HepG2 (cell line): Measurements from ENCODE around the gene LMNA. TPM values are rescaled to one million over a fixed set of nuclear protein-coding genes. Genes with fewer than 3 reads are reported as not detected.
A peak's percentile ranks its signal among the peaks of the same experiment; 100 is the strongest.

Experiments used
- ATAC-seq: fragments of 200-7000 bp; cut with Tn5 transposase; 3 replicates; pipeline ENCODE4 v1.9.1; 2020; ENCODE audit warnings: mild to moderate bottlenecking, moderate library complexity
- Bru-seq: library from RNA; stranded (reverse); fragments of 400-500 nt; gene quantifications from one replicate; lab custom pipeline; 2021; lab: Mats Ljungman, UMichigan
- BruChase-seq, 2 experiments: library from RNA; stranded (reverse); fragments of 400-500 nt; gene quantifications; one replicate each; lab custom pipeline; 2021; lab: Mats Ljungman, UMichigan
- BruUV-seq: library from RNA; stranded (reverse); fragments of 400-500 nt; replicated peaks from 2 replicates; lab custom pipeline; 2021; lab: Mats Ljungman, UMichigan
- CTCF ChIA-PET: fragments of 300-600 bp; formaldehyde crosslinking; extraction: SDS; loops from one replicate; lab custom pipeline; 2021; ENCODE audit warnings: low total read pairs, inconsistent platforms, low intra/inter-chr PET ratio; lab: Yijun Ruan, JAX
- POLR2A ChIA-PET: fragments of 350-600 bp; sonication (Branson Sonifier 250); formaldehyde crosslinking; loops from one replicate; lab custom pipeline; 2020; ENCODE audit warnings: antibody characterized with exemption, inconsistent platforms; lab: Yijun Ruan, JAX
- DNase-seq: peaks from one replicate; pipeline ENCODE4 v3.0.0-alpha.2; 2015; ENCODE audit warnings: low spot score
- FAIRE-seq: peaks from 3 replicates; lab custom pipeline; 2011; peaks lifted over from hg19 to GRCh38; lab: Jason Lieb, UNC
- H2AFZ ChIP-seq: one replicate; pipeline ENCODE4 v1.6.1; 2011; ENCODE audit warnings: low read length, inconsistent platforms
- H3K27ac ChIP-seq: fragments of 300-600 bp; 3 replicates; pipeline ENCODE4 v1.8.0; 2011; ENCODE audit warnings: mixed run types, mild to moderate bottlenecking, mixed read lengths, low read length, inconsistent platforms; ENCODE audit not compliant: insufficient read depth; ENCODE audit errors: extremely low read length
- H3K27me3 ChIP-seq, 2 experiments: fragments of 200-600 bp in 1 of 2; 2 replicates in 1 of 2; 3 replicates in 1 of 2; pipeline versions ENCODE4 v1.6.0 to v1.8.0; 2011; ENCODE audit warnings: low read length in 2 of 2, mild to moderate bottlenecking in 2 of 2, moderate library complexity in 2 of 2, inconsistent platforms in 1 of 2; ENCODE audit not compliant: insufficient read depth in 2 of 2, control insufficient read depth in 1 of 2
- H3K36me3 ChIP-seq, 2 experiments: fragments of 200-600 bp in 1 of 2; replicated peaks in 1 of 2; 2 replicates in 1 of 2; 3 replicates in 1 of 2; pipeline versions ENCODE4 v1.5.1 to v1.8.0; 2011; ENCODE audit warnings: low read length in 2 of 2, inconsistent platforms in 1 of 2; ENCODE audit not compliant: insufficient read depth in 2 of 2, control insufficient read depth in 1 of 2
- H3K4me1 ChIP-seq: 2 replicates; pipeline ENCODE4 v1.5.1; 2012; ENCODE audit warnings: low read length, inconsistent platforms; ENCODE audit not compliant: insufficient read depth
- H3K4me2 ChIP-seq: 2 replicates; pipeline ENCODE4 v1.6.0; 2011; ENCODE audit warnings: low read depth, low read length, inconsistent platforms
- H3K4me3 ChIP-seq, 3 experiments: fragments of 200-600 bp in 1 of 3; sonication (generic), shearing (Covaris generic) in 1 of 3; replicated peaks in 1 of 3; 2 replicates each; pipeline ENCODE4 v1.5.1; 2011 to 2016; ENCODE audit warnings: low read length in 3 of 3, inconsistent platforms in 2 of 3, low read depth in 2 of 3, mild to moderate bottlenecking in 2 of 3, control low read depth in 1 of 3, mixed read lengths in 1 of 3; ENCODE audit not compliant: insufficient read depth in 1 of 3
- H3K79me2 ChIP-seq: one replicate; pipeline ENCODE4 v1.6.1; 2011; ENCODE audit warnings: low read length, inconsistent platforms; ENCODE audit not compliant: insufficient read depth
- H3K9ac ChIP-seq: 2 replicates; pipeline ENCODE4 v1.6.0; 2011; ENCODE audit warnings: mild to moderate bottlenecking, low read depth, low read length, inconsistent platforms; ENCODE audit not compliant: insufficient read depth
- H3K9me3 ChIP-seq: 2 replicates; pipeline ENCODE4 v1.5.1; 2012; ENCODE audit warnings: mild to moderate bottlenecking, low read length
- H4K20me1 ChIP-seq: 2 replicates; pipeline ENCODE4 v1.6.0; 2011; ENCODE audit warnings: inconsistent platforms, mild to moderate bottlenecking, low read length, moderate library complexity; ENCODE audit not compliant: insufficient read depth
- CCAR2 ChIP-seq: fragments of 200-400 bp; formaldehyde crosslinking; optimal IDR thresholded peaks from 2 replicates; pipeline ENCODE3; 2018; ENCODE audit warnings: low read depth, mild to moderate bottlenecking, low read length, moderate library complexity
- GLI4 ChIP-seq: sonication (generic); formaldehyde crosslinking; IDR thresholded peaks from 2 replicates; pipeline ENCODE4 v1.5.1; 2020; ENCODE audit warnings: missing genetic modification reagents, mild to moderate bottlenecking, moderate library complexity, borderline replicate concordance
- PHF21A ChIP-seq: sonication (generic); formaldehyde crosslinking; IDR thresholded peaks from 2 replicates; pipeline ENCODE4 v1.5.0; 2020; ENCODE audit warnings: mild to moderate bottlenecking, missing genetic modification reagents
- SKI ChIP-seq: fragments of 450-650 bp; IDR thresholded peaks from one replicate; pipeline ENCODE4 v1.6.1; 2018; ENCODE audit warnings: mild to moderate bottlenecking; ENCODE audit not compliant: partially characterized antibody
- SNAPC2 ChIP-seq: sonication (generic); formaldehyde crosslinking; IDR thresholded peaks from 2 replicates; pipeline ENCODE4 v1.8.1; 2022; ENCODE audit warnings: mild to moderate bottlenecking, missing genetic modification reagents
- SP2 ChIP-seq: sonication (generic); formaldehyde crosslinking; IDR thresholded peaks from 2 replicates; pipeline ENCODE4 v1.5.1; 2020; ENCODE audit warnings: mild to moderate bottlenecking, missing genetic modification reagents
- ZNF615 ChIP-seq: sonication (generic); formaldehyde crosslinking; IDR thresholded peaks from 2 replicates; pipeline ENCODE4 v1.5.0; 2020; ENCODE audit warnings: mild to moderate bottlenecking, missing genetic modification reagents, borderline replicate concordance
- ZSCAN22 ChIP-seq: sonication (generic); formaldehyde crosslinking; IDR thresholded peaks from 2 replicates; pipeline ENCODE4 v1.4.0; 2020; ENCODE audit warnings: mild to moderate bottlenecking, missing genetic modification reagents
- whole genome bisulfite sequencing: methylation state at CpG from one replicate; pipeline ENCODE4 v1.1.6; 2017; ENCODE audit warnings: low lambda C conversion rate; 5-methylcytosine and 5-hydroxymethylcytosine counted together
- in situ Hi-C: cut with HindIII; loops from 2 replicates; pipeline ENCODE4 v1.10.0; 2017; ENCODE audit warnings: low pct_unique_long_range_greater_than_20kb; ENCODE audit not compliant: extremely low pct_ligation_motif_present
- intact Hi-C: fragments of 100-400 bp; cut with micrococcal nuclease; formaldehyde crosslinking; loops from one replicate; pipeline ENCODE4 v1.10.0; 2022; ENCODE audit not compliant: unreplicated experiment
- long read RNA-seq, 2 experiments: library from RNA in 1 of 2; library from polyadenylated mRNA in 1 of 2; stranded (forward) in 1 of 2; unstranded in 1 of 2; transcript quantifications; one replicate each; pipeline ENCODE4 v2.0.0, GENCODE V29; 2019 to 2022
- polyA minus RNA-seq, 3 experiments: library from RNA; depleted of rRNA, polyadenylated mRNA; stranded (reverse); fragments of >200 nt; gene quantifications; 2 replicates each; pipeline ENCODE4 v1.2.3, GENCODE V29; 2011; ENCODE audit warnings: low replicate concordance in 1 of 3
- polyA plus RNA-seq, 8 experiments: library from polyadenylated mRNA; depleted of rRNA in 3 of 8; stranded (reverse) in 7 of 8; unstranded in 1 of 8; fragments of >200 nt; fragmentation: Illumina TruSeq in 4 of 8; extraction: Trizol in 4 of 8; gene quantifications; 2 replicates each; pipeline versions ENCODE4 v1.2.1 to v1.2.3, GENCODE V29; 2011 to 2016; ENCODE audit warnings: low read depth in 4 of 8, missing spikeins in 1 of 8, mixed read lengths in 1 of 8; ENCODE audit not compliant: insufficient read depth in 1 of 8
- total RNA-seq, 5 experiments: library from RNA; depleted of rRNA; stranded (reverse); fragments of >200 nt; fragmentation: Illumina TruSeq; extraction: Trizol; gene quantifications; 2 replicates each; pipeline ENCODE4 v1.2.3, GENCODE V29; 2016; ENCODE audit warnings: low read depth in 1 of 5
- TF ChIP-seq, protein P1 (sequence below): IDR thresholded peaks from 2 replicates; pipeline ENCODE4 v1.6.1; 2016; ENCODE audit warnings: low read depth, missing genetic modification reagents, missing compliant biosample characterization

Gene LMNA
- total RNA-seq (2016; rRNA removed; fragmentation: Illumina TruSeq; extraction: Trizol) (190 and 225 TPM in 2 replicates), polyA plus RNA-seq (2011; rRNA removed) (107 and 110 TPM in 2 replicates), polyA minus RNA-seq (2011; rRNA and poly(A)+ RNA removed; ENCODE audit: low replicate concordance) (159 and 307 TPM in 2 replicates), Bru-seq, nascent RNA (percentile 66 among the genes with signal in this experiment), BruChase-seq, experiment 1, labeled RNA remaining after a 6-hour chase (percentile 77 among the genes with signal in this experiment), BruChase-seq, experiment 2, labeled RNA remaining after a 2-hour chase (percentile 69 among the genes with signal in this experiment)
- 16.7 and 20.3 TPM in 2 replicates for total RNA-seq (2016; cell fraction: cytosol; rRNA removed; fragmentation: Illumina TruSeq; extraction: Trizol; ENCODE audit: low read depth)
- 150 and 214 TPM in 2 replicates for total RNA-seq (2016; cell fraction: insoluble cytoplasmic fraction; rRNA removed; fragmentation: Illumina TruSeq; extraction: Trizol)
- total RNA-seq (2016; cell fraction: membrane; rRNA removed; fragmentation: Illumina TruSeq; extraction: Trizol), result 22.8 and 26.6 TPM in 2 replicates
- 106 and 117 TPM in 2 replicates for total RNA-seq (2016; cell fraction: nucleus; rRNA removed; fragmentation: Illumina TruSeq; extraction: Trizol)
- 79.6 and 122 TPM in 2 replicates for polyA plus RNA-seq (2011; cell fraction: cytosol; rRNA removed)
- 236 and 366 TPM in 2 replicates for polyA plus RNA-seq (2011; cell fraction: nucleus; rRNA removed)
- polyA plus RNA-seq (2012), result 86.7 and 101 TPM in 2 replicates
- polyA plus RNA-seq (2016; cell fraction: cytosol; fragmentation: Illumina TruSeq; extraction: Trizol; ENCODE audit: low read depth), result 11.1 and 13.2 TPM in 2 replicates
- 143 and 179 TPM in 2 replicates for polyA plus RNA-seq (2016; cell fraction: insoluble cytoplasmic fraction; fragmentation: Illumina TruSeq; extraction: Trizol; ENCODE audit: low read depth)
- 12.6 and 16.9 TPM in 2 replicates for polyA plus RNA-seq (2016; cell fraction: membrane; fragmentation: Illumina TruSeq; extraction: Trizol; ENCODE audit: low read depth)
- 177 and 182 TPM in 2 replicates for polyA plus RNA-seq (2016; cell fraction: nucleus; fragmentation: Illumina TruSeq; extraction: Trizol; ENCODE audit: insufficient read depth, low read depth)
- polyA minus RNA-seq (2011; cell fraction: cytosol; rRNA and poly(A)+ RNA removed), result 120 and 130 TPM in 2 replicates
- 67.7 and 70.4 TPM in 2 replicates for polyA minus RNA-seq (2011; cell fraction: nucleus; rRNA and poly(A)+ RNA removed)
- long read RNA-seq, experiment 1, transcript LMNA-206 (12 exons, 3,190 nt), result major isoform, 45 of 316 reads
- long read RNA-seq, experiment 1, partial matches to known transcripts, result 250 of 316 reads
- long read RNA-seq, experiment 1, other reads (novel, unspliced or antisense), result 16 of 316 reads
- long read RNA-seq, experiment 2, transcript LMNA-206 (12 exons, 3,190 nt), result major isoform, 96 of 557 reads
- long read RNA-seq, experiment 2, transcript LMNA-217 (5 exons, 1,348 nt), result minor isoform, 7 of 557 reads
- long read RNA-seq, experiment 2, partial matches to known transcripts, result 404 of 557 reads
- long read RNA-seq, experiment 2, other reads (novel, unspliced or antisense), result 46 of 557 reads

DNA sequence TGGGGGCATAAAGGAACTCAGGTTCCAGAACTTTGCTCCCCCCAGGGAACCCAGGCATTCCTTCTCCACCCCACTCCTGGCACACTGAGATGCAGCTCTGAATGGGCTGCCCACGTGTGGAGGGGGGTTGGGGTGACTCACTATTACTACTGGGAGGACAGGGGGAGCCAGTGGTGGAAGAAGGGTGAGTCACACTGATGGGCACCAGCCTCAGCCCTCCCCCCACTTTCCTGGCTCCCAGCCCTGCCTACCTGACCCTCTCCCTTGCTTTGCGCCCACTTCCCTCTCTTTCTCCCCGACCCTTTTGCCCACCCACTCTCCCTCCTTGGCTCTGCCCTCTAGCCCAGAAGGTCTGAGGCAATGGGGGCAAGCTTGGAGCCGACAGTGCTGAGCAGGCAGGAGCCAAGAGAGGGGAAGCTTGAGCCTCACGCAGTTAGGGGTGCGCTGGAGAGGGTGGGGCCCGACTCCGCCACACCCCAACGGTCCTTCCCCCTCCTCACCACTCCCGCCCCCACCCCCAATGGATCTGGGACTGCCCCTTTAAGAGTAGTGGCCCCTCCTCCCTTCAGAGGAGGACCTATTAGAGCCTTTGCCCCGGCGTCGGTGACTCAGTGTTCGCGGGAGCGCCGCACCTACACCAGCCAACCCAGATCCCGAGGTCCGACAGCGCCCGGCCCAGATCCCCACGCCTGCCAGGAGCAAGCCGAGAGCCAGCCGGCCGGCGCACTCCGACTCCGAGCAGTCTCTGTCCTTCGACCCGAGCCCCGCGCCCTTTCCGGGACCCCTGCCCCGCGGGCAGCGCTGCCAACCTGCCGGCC, at the start of gene LMNA:
Gene LMNA, plus strand, starts transcription at position 611 of the 818 bp plus-strand sequence. CDS start 208 bp downstream, outside the sequence.
- Histone ChIP-seq H3K36me3 (no peaks in the 10 kb centered on the region), H4K20me1 (peaks cover 6% of the 10 kb centered on the region; the same call in 1 of the 2 replicates), H3K9ac (peak within 1 kb of the TSS; percentile 94), H3K79me2 (peaks cover 43% of the 10 kb centered on the region), H3K4me2 (peak within 1 kb of the TSS; percentile 80), H3K27ac (peak within 1 kb of the TSS; percentile 81), H3K27me3 (no peaks in the 10 kb centered on the region; a peak in 1 of 5 replicates), H3K4me1 (peaks cover 68% of the 10 kb centered on the region), H2AFZ (no peak within 1 kb of the TSS), H3K9me3 (no peaks in the 10 kb centered on the region), H3K4me3 (peak within 1 kb of the TSS; percentile 78 to 92 (median 83))
- no peak for FAIRE-seq
- in situ Hi-C loops, result no loop called here
- CTCF ChIA-PET, result no interaction called here
- peak; percentile 75 for DNase-seq
- 5% methylated on average over 5 of the region's 37 CpGs for WGBS
- intact Hi-C loops, result loop anchor here (2.0 kb wide), 1 partner anchor 16 kb away; no protein-coding TSS in a partner anchor
- peak; percentile 81 for ATAC-seq
- POLR2A ChIA-PET, result interaction anchor here (0.9 to 6.1 kb wide), 8 partner anchors 9 to 343 kb away, joined by 3 to 90 read pairs (median 8); no protein-coding TSS in a partner anchor
- no TSS peak for BruUV-seq
- TF ChIP-seq SKI, result no peak
- TF ChIP-seq ZSCAN22, result no peak
- TF ChIP-seq ZNF615 (CRISPR knock-in tag), result no peak
- peak; percentile 55; the same call in 1 of the 2 replicates for TF ChIP-seq PHF21A (CRISPR knock-in tag)
- TF ChIP-seq SP2, result no peak
- no peak; the same call in 1 of the 2 replicates for TF ChIP-seq GLI4 (CRISPR knock-in tag)
- no peak for TF ChIP-seq CCAR2
- no peak for TF ChIP-seq SNAPC2
- TF ChIP-seq, protein P1, sequence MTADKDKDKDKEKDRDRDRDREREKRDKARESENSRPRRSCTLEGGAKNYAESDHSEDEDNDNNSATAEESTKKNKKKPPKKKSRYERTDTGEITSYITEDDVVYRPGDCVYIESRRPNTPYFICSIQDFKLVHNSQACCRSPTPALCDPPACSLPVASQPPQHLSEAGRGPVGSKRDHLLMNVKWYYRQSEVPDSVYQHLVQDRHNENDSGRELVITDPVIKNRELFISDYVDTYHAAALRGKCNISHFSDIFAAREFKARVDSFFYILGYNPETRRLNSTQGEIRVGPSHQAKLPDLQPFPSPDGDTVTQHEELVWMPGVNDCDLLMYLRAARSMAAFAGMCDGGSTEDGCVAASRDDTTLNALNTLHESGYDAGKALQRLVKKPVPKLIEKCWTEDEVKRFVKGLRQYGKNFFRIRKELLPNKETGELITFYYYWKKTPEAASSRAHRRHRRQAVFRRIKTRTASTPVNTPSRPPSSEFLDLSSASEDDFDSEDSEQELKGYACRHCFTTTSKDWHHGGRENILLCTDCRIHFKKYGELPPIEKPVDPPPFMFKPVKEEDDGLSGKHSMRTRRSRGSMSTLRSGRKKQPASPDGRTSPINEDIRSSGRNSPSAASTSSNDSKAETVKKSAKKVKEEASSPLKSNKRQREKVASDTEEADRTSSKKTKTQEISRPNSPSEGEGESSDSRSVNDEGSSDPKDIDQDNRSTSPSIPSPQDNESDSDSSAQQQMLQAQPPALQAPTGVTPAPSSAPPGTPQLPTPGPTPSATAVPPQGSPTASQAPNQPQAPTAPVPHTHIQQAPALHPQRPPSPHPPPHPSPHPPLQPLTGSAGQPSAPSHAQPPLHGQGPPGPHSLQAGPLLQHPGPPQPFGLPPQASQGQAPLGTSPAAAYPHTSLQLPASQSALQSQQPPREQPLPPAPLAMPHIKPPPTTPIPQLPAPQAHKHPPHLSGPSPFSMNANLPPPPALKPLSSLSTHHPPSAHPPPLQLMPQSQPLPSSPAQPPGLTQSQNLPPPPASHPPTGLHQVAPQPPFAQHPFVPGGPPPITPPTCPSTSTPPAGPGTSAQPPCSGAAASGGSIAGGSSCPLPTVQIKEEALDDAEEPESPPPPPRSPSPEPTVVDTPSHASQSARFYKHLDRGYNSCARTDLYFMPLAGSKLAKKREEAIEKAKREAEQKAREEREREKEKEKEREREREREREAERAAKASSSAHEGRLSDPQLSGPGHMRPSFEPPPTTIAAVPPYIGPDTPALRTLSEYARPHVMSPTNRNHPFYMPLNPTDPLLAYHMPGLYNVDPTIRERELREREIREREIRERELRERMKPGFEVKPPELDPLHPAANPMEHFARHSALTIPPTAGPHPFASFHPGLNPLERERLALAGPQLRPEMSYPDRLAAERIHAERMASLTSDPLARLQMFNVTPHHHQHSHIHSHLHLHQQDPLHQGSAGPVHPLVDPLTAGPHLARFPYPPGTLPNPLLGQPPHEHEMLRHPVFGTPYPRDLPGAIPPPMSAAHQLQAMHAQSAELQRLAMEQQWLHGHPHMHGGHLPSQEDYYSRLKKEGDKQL (CRISPR knock-in tag), result no peak
